Adrenal gland (tissue), 5 donors: ENCODE data around the gene DIAPH2.

ENCODE experiments used
- CTCF ChIP-seq, 6 experiments: fragments of 450-650 bp in 4 of 6; fragments of 200-600 bp in 2 of 6; sonication (generic) in 1 of 6; IDR thresholded peaks; 1 replicate in 5 of 6; 2 replicates in 1 of 6; pipeline versions ENCODE4 v1.5.1 to v1.8.0; 2016 to 2021; ENCODE audit warnings: antibody characterized with exemption in 6 of 6, mild to moderate bottlenecking in 2 of 6, moderate library complexity in 1 of 6
- POLR2A ChIP-seq, 2 donors: fragments of 450-650 bp; IDR thresholded peaks; one replicate each; pipeline ENCODE4 v1.6.1; 2017; ENCODE audit warnings: antibody characterized with exemption in 2 of 2, mild to moderate bottlenecking in 2 of 2, moderate library complexity in 1 of 2
- donor health status: DM: no; HTN: no; CAD: no.

GRCh38 chrX:96655947-96656623 is 28.6 kb upstream of the DIAPH2 start:
- no peak for TF ChIP-seq CTCF (IDR thresholded peaks at IDR 0.05)
- TF ChIP-seq POLR2A (IDR thresholded peaks at IDR 0.05), result no peak
